Posterior cingulate gyrus (tissue), 11 donors: ENCODE measurements around the gene ASB2.

Source experiments
- DNase-seq, 10 donors: peaks; one replicate each; pipeline versions ENCODE4 v3.0.0 to v3.0.0-alpha.2; 2020 to 2021; ENCODE audit warnings: mixed read lengths in 3 of 10
- intact Hi-C: fragments of 100-400 bp; cut with DNase I; formaldehyde crosslinking; loops from one replicate; pipeline ENCODE4 v1.15.1; 2023

ASB2 gene

DNA sequence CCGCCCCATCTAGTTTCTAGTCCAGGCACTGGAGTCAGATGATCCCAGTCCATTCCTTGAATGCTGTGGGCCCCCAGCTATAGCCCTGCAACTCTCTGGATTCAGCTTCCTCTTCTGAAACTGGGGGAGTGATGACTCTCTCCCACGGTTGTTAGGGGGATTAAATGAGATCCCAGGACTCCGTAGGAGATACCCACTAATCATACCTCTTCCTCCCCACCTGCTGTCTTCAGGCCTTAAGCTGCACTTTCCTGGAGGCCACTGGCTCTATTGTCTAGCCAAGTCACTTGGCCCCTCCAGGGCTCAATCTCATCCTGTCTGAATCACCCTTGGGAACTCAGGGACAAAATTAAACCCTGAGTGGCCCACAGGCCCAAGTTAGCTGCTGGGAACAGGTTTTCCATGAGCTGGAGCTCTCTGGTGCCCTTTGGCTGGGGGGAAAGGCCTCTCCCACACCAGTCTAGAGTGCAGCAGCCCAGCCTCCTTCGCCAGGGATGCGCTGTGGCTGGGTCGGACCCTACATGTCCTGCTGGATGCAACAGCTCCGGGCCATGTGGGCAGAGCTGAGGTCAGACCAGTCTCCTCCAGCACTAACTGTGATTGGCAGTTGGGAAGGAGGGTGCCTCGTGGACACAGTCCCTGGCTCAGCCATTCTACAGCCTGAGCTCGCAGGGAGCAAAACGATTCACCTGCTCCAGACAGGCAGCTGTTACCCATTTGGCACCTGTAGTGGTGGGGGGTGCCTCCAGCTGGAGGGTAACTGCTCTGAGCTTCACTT lies 6.0 kb upstream of the ASB2 start:
- DNase-seq: peak in 3 of 10 donors; percentile 10 to 75 (median 61)
- intact Hi-C loops: no loop called here

DNA sequence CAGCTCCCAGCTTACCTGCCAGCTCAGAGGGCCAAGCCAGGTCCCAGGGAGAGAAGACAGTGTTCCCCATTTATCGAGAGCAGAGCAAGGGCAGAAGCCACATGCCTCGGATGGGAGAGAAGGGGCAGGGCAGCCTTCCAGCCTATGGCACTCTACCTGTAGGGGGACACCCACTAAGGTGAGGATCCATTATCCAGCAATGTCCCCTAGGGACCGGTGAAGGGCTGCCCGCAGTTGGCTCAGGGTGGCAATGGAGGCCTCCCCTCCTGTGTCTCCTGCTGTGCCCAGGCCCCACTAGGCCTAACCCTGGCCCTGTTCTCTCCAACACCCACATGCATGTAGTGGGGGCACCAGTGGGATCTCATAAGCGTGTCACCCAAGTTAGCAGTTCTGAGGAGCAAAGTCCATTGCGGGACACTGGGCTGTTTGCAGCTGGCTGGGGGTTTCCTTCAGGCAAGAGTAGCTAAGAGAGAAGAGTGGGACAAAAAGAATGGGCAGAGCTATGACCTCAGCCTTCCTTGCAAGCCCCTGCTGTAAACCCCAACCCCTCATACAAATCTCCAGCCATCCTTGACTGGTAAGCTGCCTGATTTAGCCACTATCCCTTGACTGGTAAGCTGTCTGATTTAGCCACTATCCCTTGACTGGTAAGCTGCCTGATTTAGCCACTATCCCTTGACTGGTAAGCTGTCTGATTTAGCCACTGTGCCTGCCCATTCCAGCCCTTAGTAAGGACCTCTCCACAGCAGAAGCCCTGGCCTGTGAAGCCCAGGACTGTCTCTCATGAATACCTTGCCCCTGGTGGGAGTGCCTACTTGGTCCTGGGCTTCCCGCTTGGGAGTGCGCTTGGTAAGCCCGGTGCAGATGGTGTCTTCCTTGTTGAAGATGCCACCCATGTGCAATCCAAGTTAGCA lies 5.2 kb upstream of the ASB2 start:
- intact Hi-C loops: no loop called here

GRCh38 chr14:93980456-93981201 lies 4.3 kb upstream of the ASB2 start:
- DNase-seq: peak in 8 of 10 donors; percentile 69 to 97 (median 80)
- intact Hi-C loops: no loop called here

More for the DNA sequence above, 5.2 kb upstream of the ASB2 start:
- DNase-seq: peak in 3 of 10 donors; percentile 51 to 74 (median 57)

DNA sequence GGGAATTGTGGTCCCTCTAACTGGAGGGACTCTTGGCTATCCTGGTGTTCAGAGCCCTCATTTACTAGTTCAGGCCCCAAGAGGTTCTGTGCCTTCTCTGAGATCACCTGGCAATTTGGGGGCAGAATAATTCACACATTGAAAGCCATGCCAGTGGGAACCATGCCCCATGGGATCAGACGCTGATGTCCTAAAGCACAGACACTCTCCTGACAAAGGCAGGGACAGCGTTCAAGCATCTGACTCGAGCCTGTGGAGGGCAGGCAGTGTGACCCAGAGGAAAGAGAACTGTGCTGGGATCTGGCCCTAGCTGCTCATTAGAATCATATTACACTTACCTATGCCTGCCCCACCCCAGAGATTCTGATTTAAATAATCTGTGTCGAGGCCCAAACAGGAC lies 2.4 kb upstream of the ASB2 start:
- DNase-seq: peak in 2 of 10 donors; percentile 2 to 42
- intact Hi-C loops: no loop called here

DNA sequence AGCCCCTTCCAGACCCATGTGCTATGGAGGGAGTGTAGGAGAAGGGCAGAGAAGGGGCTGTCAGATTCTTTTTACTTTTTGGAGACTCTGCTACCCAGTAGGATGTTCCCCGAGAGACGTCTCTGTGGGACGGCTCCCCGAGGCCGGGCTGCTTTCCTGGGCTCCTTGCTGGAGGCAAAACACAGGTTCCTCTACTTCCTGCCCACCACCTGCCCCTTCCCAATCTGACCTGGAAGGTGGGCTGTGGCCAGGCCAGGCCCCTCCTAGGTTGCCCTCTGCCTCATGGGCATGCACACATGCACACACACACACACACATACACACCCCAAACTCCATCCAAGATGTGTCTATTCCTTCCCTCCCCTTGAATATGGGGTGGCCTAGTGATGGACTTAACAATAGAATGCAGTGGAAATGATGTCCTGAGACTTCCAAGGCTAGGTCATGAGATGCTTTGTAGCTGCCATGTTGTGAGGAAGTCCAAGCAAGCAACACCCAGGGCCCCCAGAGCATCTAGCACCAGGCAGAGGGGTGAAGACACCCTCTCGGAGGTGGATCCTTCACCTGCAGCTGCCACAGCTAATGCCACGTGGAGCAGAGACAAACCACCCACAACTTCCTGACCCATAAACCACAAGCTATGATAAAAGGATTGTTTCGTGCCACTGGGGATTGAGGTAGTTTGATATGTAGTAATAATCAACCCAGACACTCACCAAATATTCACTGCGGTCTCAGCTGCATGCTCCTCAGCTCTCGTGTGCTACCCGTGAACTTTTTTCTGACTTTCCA lies 1.6 kb upstream of the ASB2 start:
- intact Hi-C loops: no loop called here
- peak in 3 of 10 donors; percentile 55 to 80 (median 62) for DNase-seq

DNA sequence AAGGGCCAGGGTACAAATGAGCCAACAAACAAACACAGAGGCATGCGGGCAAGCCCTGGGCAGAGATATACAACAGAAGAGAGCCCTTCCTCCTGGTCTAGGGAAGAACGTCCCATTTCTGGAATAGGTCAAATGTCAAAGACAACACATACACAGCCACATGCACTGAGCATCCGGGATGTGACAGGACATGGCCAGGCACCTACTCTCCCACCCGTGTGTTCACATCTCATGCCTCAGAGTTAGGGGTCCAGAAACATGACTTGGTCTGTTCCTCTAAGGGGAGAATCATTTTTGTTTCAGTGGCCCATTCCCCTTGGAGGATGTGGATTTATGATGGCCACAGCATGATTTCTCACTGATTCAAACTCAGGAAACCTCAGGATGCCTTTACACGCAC lies 801 bp upstream of the ASB2 start:
- intact Hi-C loops: no loop called here
- peak in 2 of 10 donors; percentile 12 to 18 for DNase-seq

GRCh38 chr14:93975791-93976476 lies 436 bp downstream of the ASB2 start:
- DNase-seq: peak in 3 of 10 donors; percentile 24 to 60 (median 49)
- intact Hi-C loops: no loop called here

DNA sequence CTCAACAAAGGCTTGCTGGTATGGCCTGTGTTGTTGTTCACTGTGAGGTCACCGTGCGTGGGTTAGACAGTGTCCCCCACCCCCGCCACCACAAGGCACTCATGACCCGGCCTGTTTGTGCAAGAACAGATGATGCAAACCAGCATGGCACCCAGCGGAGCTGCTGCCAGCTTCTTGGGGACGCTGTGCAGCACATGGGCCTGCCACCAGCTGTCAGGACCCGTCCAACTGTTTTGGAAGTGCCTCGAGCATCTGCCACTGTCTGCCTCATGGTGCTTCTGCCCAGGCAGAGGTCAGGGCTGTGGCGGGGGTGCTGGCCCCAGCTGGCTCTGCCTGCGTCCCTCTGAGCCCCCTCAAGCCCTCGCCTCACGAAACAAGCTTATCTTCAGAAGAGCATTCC lies 1.5 kb downstream of the ASB2 start:
- DNase-seq: peak in 4 of 10 donors; percentile 48 to 86 (median 72)
- intact Hi-C loops: no loop called here

- DNase-seq: peak in 3 of 10 donors; percentile 10 to 77 (median 50)
- intact Hi-C loops: no loop called here
Measured at GRCh38 chr14:93974299-93974698, 2.1 kb downstream of the ASB2 start.

GRCh38 chr14:93973607-93974006 lies 2.8 kb downstream of the ASB2 start:
- peak in 3 of 10 donors; percentile 50 to 74 (median 71) for DNase-seq
- intact Hi-C loops: no loop called here

DNA sequence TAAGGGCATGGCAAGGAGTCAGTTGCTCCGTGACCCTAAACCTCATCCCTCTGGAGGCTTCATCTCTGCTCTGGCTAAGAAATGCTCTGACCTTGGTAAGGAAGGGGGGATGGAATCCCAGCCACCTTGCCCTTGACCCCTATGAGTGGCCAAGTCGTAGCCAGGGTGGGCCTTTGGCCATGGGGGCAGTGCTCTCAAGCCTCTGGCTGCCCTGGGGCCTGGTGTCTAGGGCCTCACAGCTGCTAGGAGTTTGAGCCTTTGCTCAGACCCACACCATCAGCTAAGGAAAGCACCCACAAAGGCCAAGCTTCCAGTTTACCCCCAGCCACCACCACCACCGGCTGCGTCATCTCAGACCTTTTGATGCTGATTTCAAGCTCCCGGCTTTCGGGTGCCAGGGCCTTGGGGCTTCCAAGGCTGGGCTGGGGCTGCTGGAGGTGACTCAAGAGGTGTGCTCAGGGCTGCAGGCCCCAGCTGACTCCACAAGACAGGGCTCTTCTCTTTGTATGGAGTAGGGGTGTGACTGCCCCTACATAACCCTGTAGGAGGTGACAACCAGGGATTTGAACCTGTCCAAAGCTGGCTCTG lies 3.7 kb downstream of the ASB2 start:
- DNase-seq: peak in 3 of 10 donors; percentile 57 to 78 (median 63)
- intact Hi-C loops: no loop called here

- DNase-seq: no peak
- intact Hi-C loops: no loop called here
Measured at GRCh38 chr14:93971635-93972027, 4.7 kb downstream of the ASB2 start.

DNA sequence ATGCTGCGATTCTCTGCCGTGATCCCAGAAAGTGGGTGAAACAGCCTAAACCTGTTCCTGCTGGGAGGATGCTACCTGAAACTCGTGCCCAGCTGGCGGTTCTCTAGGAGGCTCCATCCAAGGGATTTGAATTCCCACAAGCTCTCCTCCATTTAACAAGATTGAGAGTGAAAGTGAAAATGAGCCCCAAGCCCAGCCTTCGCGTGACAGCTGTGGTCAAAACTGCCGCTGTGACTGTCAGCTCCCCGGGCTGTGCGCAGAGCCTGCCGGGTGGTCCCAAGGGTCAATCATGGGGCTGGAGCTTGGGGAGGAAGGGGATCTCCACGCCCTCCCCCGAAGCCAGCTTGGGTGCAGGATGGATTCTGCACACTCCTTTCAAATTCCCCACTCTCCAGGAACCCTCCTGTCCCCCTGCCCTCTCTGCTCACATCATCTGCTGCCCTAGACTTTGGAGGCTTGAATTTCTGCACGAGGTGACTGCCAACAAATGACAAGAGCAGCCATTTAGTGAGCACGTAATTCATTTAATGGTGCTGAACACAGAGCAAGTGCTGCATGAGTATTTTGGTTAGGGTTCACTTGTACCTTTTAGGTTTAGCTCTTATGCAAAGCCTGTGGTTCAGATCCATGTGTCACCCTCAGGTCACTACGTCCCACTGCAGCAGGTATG lies 5.3 kb downstream of the ASB2 start:
- intact Hi-C loops: no loop called here

GRCh38 chr14:93970585-93970964 lies 5.8 kb downstream of the ASB2 start:
- intact Hi-C loops: no loop called here
- DNase-seq: peak in 3 of 10 donors; percentile 66 to 85 (median 70)

More for the DNA sequence above, 5.3 kb downstream of the ASB2 start:
- DNase-seq: peak in 3 of 10 donors; percentile 45 to 71 (median 58)

GRCh38 chr14:93969082-93969828 lies 7.1 kb downstream of the ASB2 start:
- intact Hi-C loops: no loop called here
- DNase-seq: peak in 3 of 10 donors; percentile 50 to 71 (median 69)

DNA sequence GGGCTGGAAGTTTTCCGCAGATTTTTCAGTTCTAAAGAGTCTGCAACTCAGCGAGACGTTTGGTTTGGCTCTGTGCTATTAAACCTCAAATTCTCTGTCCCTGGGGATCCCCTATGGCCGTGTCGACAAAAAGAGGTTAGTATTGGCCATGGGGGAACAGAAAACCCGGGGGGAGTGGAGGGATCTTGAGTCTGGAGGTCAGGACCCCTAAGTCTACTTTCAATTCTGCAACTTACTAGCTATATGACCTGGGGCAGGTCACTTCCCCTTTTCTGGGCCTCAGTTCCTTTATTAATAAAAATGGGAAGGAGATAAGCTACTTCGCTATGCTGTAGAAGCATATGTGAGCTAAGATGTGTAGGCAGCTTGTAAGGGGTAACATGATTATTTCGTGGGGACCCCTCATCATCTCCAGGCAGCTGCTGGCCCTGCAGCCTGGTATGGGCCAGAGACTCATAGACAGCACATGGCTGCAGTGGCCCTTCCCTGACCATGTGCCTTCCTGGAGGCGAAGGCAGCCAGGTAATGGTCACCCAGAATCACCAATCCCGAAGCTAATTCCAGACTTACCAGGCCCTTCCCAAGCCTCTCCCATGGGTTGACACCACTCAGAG lies 8.6 kb downstream of the ASB2 start:
- intact Hi-C loops: no loop called here
- peak in 2 of 10 donors; percentile 18 to 21 for DNase-seq

- peak in 3 of 10 donors; percentile 5 to 42 (median 32) for DNase-seq
- intact Hi-C loops: no loop called here
Measured at GRCh38 chr14:93965946-93966474, 10.4 kb downstream of the ASB2 start.
